Mesothelial cell of epicardium (in vitro differentiated cells): ENCODE results near the gene POLD2. TPM values are rescaled to one million over a fixed set of nuclear protein-coding genes. Genes with fewer than 3 reads are reported as not detected.

ENCODE experiments used
- DNase-seq, 2 experiments: peaks; one replicate each; pipeline ENCODE4 v3.0.0; 2021; ENCODE audit warnings: low spot score in 2 of 2; ENCODE audit not compliant: unreplicated experiment in 2 of 2
- H3K27ac Mint-ChIP-seq: 2 replicates; pipeline ENCODE4 v1.8.0; 2021; ENCODE audit warnings: mixed read lengths
- H3K27me3 Mint-ChIP-seq: 2 replicates; pipeline ENCODE4 v1.8.0; 2021; ENCODE audit warnings: low read depth, mixed read lengths
- H3K36me3 Mint-ChIP-seq: 2 replicates; pipeline ENCODE4 v1.8.0; 2021; ENCODE audit warnings: mixed read lengths
- H3K4me1 Mint-ChIP-seq: 2 replicates; pipeline ENCODE4 v1.8.0; 2021; ENCODE audit warnings: mixed read lengths
- H3K4me3 Mint-ChIP-seq: 2 replicates; pipeline ENCODE4 v1.8.0; 2021; ENCODE audit warnings: mild to moderate bottlenecking, moderate library complexity, mixed read lengths
- H3K9me3 Mint-ChIP-seq: 2 replicates; pipeline ENCODE4 v1.8.0; 2021; ENCODE audit warnings: mixed read lengths
- CTCF ChIP-seq: fragments of 200-600 bp; sonication (generic); IDR thresholded peaks from one replicate; pipeline ENCODE4 v1.5.0; 2021; ENCODE audit warnings: antibody characterized with exemption; ENCODE audit not compliant: unreplicated experiment
- total RNA-seq: library from RNA; stranded (reverse); gene quantifications from 3 replicates; pipeline ENCODE4 v1.2.1, GENCODE V29; 2021

POLD2 gene
- total RNA-seq, 1 donor from 2014 or later, result 117 TPM

- Mint-ChIP-seq H3K4me1 (peaks cover 14% of the 10 kb centered on the region), H3K27ac (no peak overlapping the region), H3K36me3 (no peaks in the 10 kb centered on the region)
Observed at GRCh38 chr7:44162785-44163395, 39.5 kb upstream of the POLD2 start.

GRCh38 chr7:44162179-44162578 is 38.8 kb upstream of the POLD2 start:
- DNase-seq, result no peak
- peaks cover 14% of the 10 kb centered on the region for H3K4me1 Mint-ChIP-seq
- TF ChIP-seq CTCF, result no peak
- no peak overlapping the region for H3K27ac Mint-ChIP-seq
- peaks cover 10% of the 10 kb centered on the region for H3K9me3 Mint-ChIP-seq
- H3K4me3 Mint-ChIP-seq, result no peak overlapping the region
- no peaks in the 10 kb centered on the region for H3K36me3 Mint-ChIP-seq
- peaks cover 2% of the 10 kb centered on the region for H3K27me3 Mint-ChIP-seq

More at GRCh38 chr7:44162785-44163395, 39.5 kb upstream of the POLD2 start:
- Mint-ChIP-seq H3K27me3 (peaks cover 5% of the 10 kb centered on the region), H3K9me3 (peaks cover 10% of the 10 kb centered on the region), H3K4me3 (no peak overlapping the region)
- no peak for DNase-seq
- TF ChIP-seq CTCF, result no peak

GRCh38 chr7:44161371-44161770 is 38.0 kb upstream of the POLD2 start:
- no peak overlapping the region for H3K27ac Mint-ChIP-seq

GRCh38 chr7:44159824-44160630 is 36.7 kb upstream of the POLD2 start:
- H3K36me3 Mint-ChIP-seq, result no peaks in the 10 kb centered on the region
- no peak overlapping the region for H3K27ac Mint-ChIP-seq
- no peak overlapping the region for H3K4me3 Mint-ChIP-seq
- H3K4me1 Mint-ChIP-seq, result peaks cover 14% of the 10 kb centered on the region
- no peak for DNase-seq
- H3K9me3 Mint-ChIP-seq, result peaks cover 10% of the 10 kb centered on the region
- no peak for TF ChIP-seq CTCF
- no peaks in the 10 kb centered on the region for H3K27me3 Mint-ChIP-seq

More at GRCh38 chr7:44161371-44161770, 38.0 kb upstream of the POLD2 start:
- H3K27me3 Mint-ChIP-seq, result no peaks in the 10 kb centered on the region
- H3K4me1 Mint-ChIP-seq, result peaks cover 14% of the 10 kb centered on the region
- no peaks in the 10 kb centered on the region for H3K36me3 Mint-ChIP-seq
- H3K4me3 Mint-ChIP-seq, result no peak overlapping the region
- TF ChIP-seq CTCF, result no peak
- DNase-seq, result no peak
- peaks cover 10% of the 10 kb centered on the region for H3K9me3 Mint-ChIP-seq

- no peaks in the 10 kb centered on the region for H3K36me3 Mint-ChIP-seq
- DNase-seq, result no peak
- no peaks in the 10 kb centered on the region for H3K27me3 Mint-ChIP-seq
- H3K27ac Mint-ChIP-seq, result no peak overlapping the region
- H3K9me3 Mint-ChIP-seq, result peaks cover 2% of the 10 kb centered on the region
- no peak for TF ChIP-seq CTCF
- peaks cover 13% of the 10 kb centered on the region for H3K4me1 Mint-ChIP-seq
- no peak overlapping the region for H3K4me3 Mint-ChIP-seq
Observed at GRCh38 chr7:44158873-44159631, 35.7 kb upstream of the POLD2 start.
